Activated T-cell treated with anti-CD3 and anti-CD28 coated beads, Interleukin-2, amount 50 U/mL, for 72 hours (primary cell): ENCODE data around the gene MMEL1. TPM values are rescaled to one million over a fixed set of nuclear protein-coding genes. Genes with fewer than 3 reads are reported as not detected.

Experiments used
- ATAC-seq, 2 donors: fragments of 150-1000 bp; cut with Tn5 transposase; replicated peaks in 1 of 2; 2 replicates each; pipeline ENCODE4 v1.10.0; 2021; ENCODE audit warnings: moderate library complexity in 2 of 2, mild to moderate bottlenecking in 1 of 2
- DNase-seq, 2 donors: peaks; one replicate each; pipeline ENCODE4 v3.0.0; 2021 to 2022; ENCODE audit warnings: mixed read lengths in 1 of 2
- H3K27ac Mint-ChIP-seq: one replicate; pipeline ENCODE4 v1.8.0; 2022; ENCODE audit warnings: mild to moderate bottlenecking, moderate library complexity, mixed read lengths
- H3K27me3 Mint-ChIP-seq: one replicate; pipeline ENCODE4 v1.8.0; 2022; ENCODE audit warnings: low read depth, mixed read lengths
- H3K36me3 Mint-ChIP-seq, 2 donors: one replicate each; pipeline ENCODE4 v1.8.0; 2022; ENCODE audit warnings: mixed read lengths in 2 of 2, mild to moderate bottlenecking in 1 of 2; ENCODE audit not compliant: insufficient read depth in 2 of 2
- H3K4me1 Mint-ChIP-seq: one replicate; pipeline ENCODE4 v1.8.0; 2022; ENCODE audit warnings: low read depth, mixed read lengths
- H3K4me3 Mint-ChIP-seq, 2 donors: one replicate each; pipeline ENCODE4 v1.8.0; 2022; ENCODE audit warnings: mild to moderate bottlenecking in 2 of 2, mixed read lengths in 2 of 2, moderate library complexity in 2 of 2
- H3K9me3 Mint-ChIP-seq, 2 donors: one replicate each; pipeline ENCODE4 v1.8.0; 2022; ENCODE audit warnings: mixed read lengths in 2 of 2
- total RNA-seq, 2 donors: library from RNA; stranded (reverse); gene quantifications; one replicate each; pipeline ENCODE4 v1.2.3, GENCODE V29; 2022

Gene MMEL1
- total RNA-seq, 2 donors from 2014 or later: 1.5 to 1.9 TPM

DNA sequence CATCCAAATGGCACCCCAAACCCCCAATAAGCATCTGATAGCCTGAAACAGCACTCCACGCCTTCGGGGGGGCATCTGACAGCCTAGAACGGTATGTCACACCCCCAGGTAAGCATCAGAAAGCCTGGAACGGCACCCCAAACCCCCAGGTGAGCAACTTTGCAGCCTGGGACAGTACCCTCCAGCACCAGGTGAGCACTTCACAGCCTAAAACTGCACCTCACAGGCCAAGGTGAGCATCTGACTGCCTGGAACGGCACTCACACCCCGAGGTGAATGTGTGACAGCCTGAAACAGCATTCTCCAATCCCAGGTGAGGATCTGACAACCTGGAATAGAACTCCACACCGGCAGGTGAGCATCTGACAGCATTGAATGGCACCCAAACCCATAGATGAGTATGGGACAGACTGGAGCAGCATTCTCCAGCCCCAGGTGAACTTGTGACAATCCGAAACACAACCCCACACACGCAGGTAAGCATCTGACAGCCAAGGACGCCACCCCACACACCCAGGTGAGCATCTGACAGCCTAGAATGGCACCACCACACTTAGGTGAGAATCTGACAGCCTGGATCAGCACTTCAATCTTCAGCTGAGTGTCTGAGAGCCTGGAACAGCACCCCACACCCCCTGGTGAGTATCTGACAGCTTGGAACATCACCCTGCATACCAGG is 18.3 kb upstream of the MMEL1 start:
- ATAC-seq (no peak), DNase-seq (no peak)
- H3K27me3 Mint-ChIP-seq: peaks cover 40% of the 10 kb centered on the region
- no peak overlapping the region for H3K27ac Mint-ChIP-seq
- H3K36me3 Mint-ChIP-seq: peaks cover 5 to 9% of the 10 kb centered on the region in 2 donors
- no peak overlapping the region for H3K4me3 Mint-ChIP-seq
- H3K4me1 Mint-ChIP-seq: no peaks in the 10 kb centered on the region
- peaks cover 3 to 10% of the 10 kb centered on the region in 2 donors for H3K9me3 Mint-ChIP-seq

DNA sequence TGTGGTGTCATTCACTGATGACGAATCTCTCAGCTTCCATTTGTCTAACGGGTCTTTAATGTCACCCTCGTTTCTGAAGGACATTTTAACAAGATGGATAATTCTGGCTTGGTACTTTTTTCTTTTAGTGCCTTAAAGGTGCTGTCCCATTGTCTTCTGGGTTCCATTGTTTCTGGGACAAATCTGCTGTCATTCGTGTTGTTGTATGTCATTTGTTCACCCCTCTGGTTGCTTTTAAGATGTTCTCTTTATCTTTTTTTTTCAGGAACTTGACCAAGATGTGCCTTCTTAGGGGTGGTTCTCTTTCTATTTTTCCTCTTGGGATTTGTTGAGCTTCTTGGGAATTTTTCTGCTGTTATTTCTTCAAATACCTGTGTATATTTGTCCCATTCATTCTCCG is 14.0 kb upstream of the MMEL1 start:
- Mint-ChIP-seq H3K27ac (no peak overlapping the region), H3K36me3 (peaks cover 5 to 9% of the 10 kb centered on the region in 2 donors), H3K4me1 (peaks cover 9% of the 10 kb centered on the region), H3K27me3 (peaks cover 1% of the 10 kb centered on the region), H3K9me3 (peaks cover 3 to 12% of the 10 kb centered on the region in 2 donors), H3K4me3 (no peak overlapping the region)
- no peak for ATAC-seq
- DNase-seq: no peak

DNA sequence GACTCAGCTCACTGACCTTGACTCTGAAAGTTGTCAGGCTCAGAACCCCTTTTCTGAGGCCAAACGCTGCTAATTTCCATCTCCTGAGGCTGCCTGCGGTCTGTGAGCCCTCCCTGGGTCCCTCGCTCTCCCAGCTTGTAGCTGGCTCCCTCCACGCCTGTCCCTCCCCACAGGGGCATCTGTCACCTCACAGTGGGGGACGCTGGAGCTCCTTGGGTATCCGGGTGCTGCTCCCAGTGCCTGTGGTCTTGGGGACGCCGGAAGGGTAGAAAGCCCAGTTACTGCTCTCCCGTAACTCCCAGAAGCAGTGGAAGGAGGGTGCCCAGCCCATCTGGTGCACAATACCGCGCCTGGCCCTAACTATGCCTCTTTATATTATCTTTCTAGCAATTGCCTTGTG is 13.0 kb upstream of the MMEL1 start:
- H3K4me3 Mint-ChIP-seq: no peak overlapping the region
- H3K9me3 Mint-ChIP-seq: peaks cover 3 to 12% of the 10 kb centered on the region in 2 donors
- H3K4me1 Mint-ChIP-seq: peaks cover 9% of the 10 kb centered on the region
- peaks cover 5 to 9% of the 10 kb centered on the region in 2 donors for H3K36me3 Mint-ChIP-seq
- no peaks in the 10 kb centered on the region for H3K27me3 Mint-ChIP-seq
- ATAC-seq (no peak), DNase-seq (no peak)
- H3K27ac Mint-ChIP-seq: peak overlapping the region; percentile 7

DNA sequence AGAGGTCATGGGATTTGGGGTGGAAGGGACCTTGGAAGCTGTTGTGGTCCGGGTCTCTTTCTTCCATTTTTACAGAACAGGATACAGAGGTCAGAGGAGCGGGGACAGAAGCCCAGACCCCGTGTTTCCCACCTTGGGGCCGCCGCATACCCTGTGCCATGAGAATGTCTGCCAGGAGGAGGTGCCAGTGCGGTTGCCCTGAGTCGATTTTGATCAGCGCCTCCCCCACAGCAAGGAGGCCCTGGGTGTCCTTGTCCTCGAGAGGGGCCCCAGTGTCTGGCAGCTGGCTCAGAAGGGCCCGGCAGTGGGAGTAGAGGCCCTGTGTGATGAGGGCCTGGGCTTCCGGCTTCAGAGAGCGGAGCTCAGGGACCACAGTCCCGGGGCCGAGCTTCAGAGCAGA is 12.3 kb upstream of the MMEL1 start:
- H3K36me3 Mint-ChIP-seq: peaks cover 5 to 9% of the 10 kb centered on the region in 2 donors
- peaks cover 3 to 12% of the 10 kb centered on the region in 2 donors for H3K9me3 Mint-ChIP-seq
- H3K4me3 Mint-ChIP-seq: no peak overlapping the region
- H3K4me1 Mint-ChIP-seq: peaks cover 9% of the 10 kb centered on the region
- DNase-seq: no peak
- no peak overlapping the region for H3K27ac Mint-ChIP-seq
- no peak for ATAC-seq
- no peaks in the 10 kb centered on the region for H3K27me3 Mint-ChIP-seq

DNA sequence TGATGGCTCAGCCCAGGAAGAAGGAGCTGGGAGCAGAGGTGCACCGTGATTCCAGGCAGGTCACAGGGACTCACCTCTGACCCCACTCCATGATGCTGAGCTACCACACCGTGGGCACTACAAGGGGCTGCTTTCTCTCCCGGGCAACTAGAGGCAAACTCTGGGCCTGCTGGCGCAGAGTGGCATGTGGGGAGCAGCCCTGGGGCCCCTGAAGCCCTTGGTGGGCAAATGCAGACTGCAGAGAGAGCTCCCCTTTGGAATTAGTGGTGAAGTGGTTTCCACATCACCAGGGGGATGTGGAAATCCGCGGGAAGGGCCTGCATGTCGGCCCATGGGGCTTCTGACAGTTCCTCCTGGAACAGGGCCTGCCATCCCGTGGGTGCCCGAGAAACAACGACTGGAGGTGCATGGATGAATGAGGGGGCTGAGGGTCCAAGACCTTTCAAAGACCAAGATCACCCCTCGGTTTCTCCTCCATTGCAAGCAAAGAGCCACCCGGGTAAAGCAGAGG is 11.8 kb upstream of the MMEL1 start:
- ATAC-seq (no peak), DNase-seq (no peak)
- Mint-ChIP-seq H3K27me3 (no peaks in the 10 kb centered on the region), H3K4me1 (peaks cover 9% of the 10 kb centered on the region), H3K4me3 (no peak overlapping the region), H3K9me3 (peaks cover 3 to 12% of the 10 kb centered on the region in 2 donors), H3K36me3 (peaks cover 5 to 9% of the 10 kb centered on the region in 2 donors), H3K27ac (no peak overlapping the region)

DNA sequence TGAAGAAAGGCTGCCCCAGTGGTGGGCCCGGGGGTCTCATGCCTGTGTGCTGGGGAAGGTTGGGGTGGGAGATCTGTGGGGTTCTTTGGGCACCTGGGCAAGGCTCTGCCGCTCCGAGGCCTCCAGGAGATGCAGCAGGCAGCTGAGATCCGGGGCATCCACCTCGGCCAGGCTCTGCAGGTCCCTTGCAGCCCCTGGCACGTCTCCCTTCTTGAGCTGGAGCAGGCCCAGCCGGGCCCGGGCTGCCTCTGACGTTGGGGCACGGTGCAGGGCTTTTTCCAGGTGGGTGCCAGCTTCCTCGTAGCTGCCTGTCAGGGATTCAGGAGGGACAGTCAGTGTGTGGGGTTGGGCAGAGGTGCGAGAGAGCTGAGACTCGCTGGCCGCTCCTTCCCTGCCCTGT is 11.4 kb upstream of the MMEL1 start:
- DNase-seq (no peak), ATAC-seq (no peak)
- H3K4me1 Mint-ChIP-seq: peaks cover 9% of the 10 kb centered on the region
- no peak overlapping the region for H3K4me3 Mint-ChIP-seq
- H3K27ac Mint-ChIP-seq: no peak overlapping the region
- H3K36me3 Mint-ChIP-seq: peaks cover 5 to 9% of the 10 kb centered on the region in 2 donors
- H3K9me3 Mint-ChIP-seq: peaks cover 3 to 12% of the 10 kb centered on the region in 2 donors
- H3K27me3 Mint-ChIP-seq: no peaks in the 10 kb centered on the region

DNA sequence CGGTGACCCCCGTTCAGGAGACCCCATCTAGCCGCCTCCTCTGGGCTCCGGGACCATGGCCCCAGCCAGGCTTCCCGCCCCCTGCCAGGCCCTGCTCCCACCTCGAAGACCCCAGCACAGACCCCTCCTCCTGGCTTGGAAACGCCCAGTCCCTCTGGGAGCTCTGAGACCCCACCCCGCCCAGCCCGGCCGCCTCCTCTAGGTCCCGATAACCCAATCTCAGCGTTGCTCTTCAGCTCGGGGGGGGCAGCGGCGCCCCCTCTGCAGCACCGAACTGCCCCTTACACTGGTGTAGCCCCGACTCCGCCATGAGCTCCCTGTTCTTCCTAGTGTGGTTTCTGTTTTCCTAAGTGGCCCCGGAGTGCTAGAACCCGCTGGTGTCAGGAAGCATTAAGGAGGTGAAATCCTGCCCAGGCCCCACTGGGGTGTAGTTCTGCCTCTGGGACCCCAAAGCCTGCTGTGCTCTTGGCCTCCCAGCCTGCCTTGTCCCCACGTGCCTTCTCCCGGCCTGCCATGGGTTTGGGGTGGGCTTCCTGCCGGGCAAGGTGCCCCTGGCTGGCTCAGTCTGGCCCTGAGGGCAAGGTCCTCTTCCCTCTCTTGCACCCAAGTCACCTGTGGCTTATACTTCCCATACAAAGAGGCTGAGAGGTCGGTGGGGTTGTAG is 10.7 kb upstream of the MMEL1 start:
- Mint-ChIP-seq H3K4me3 (peak overlapping the region; percentile 69 to 86), H3K27ac (peak overlapping the region; percentile 44), H3K27me3 (no peaks in the 10 kb centered on the region), H3K36me3 (peaks cover 5 to 9% of the 10 kb centered on the region in 2 donors), H3K4me1 (peaks cover 9% of the 10 kb centered on the region), H3K9me3 (peaks cover 3 to 12% of the 10 kb centered on the region in 2 donors)
- ATAC-seq (no peak), DNase-seq (no peak)

DNA sequence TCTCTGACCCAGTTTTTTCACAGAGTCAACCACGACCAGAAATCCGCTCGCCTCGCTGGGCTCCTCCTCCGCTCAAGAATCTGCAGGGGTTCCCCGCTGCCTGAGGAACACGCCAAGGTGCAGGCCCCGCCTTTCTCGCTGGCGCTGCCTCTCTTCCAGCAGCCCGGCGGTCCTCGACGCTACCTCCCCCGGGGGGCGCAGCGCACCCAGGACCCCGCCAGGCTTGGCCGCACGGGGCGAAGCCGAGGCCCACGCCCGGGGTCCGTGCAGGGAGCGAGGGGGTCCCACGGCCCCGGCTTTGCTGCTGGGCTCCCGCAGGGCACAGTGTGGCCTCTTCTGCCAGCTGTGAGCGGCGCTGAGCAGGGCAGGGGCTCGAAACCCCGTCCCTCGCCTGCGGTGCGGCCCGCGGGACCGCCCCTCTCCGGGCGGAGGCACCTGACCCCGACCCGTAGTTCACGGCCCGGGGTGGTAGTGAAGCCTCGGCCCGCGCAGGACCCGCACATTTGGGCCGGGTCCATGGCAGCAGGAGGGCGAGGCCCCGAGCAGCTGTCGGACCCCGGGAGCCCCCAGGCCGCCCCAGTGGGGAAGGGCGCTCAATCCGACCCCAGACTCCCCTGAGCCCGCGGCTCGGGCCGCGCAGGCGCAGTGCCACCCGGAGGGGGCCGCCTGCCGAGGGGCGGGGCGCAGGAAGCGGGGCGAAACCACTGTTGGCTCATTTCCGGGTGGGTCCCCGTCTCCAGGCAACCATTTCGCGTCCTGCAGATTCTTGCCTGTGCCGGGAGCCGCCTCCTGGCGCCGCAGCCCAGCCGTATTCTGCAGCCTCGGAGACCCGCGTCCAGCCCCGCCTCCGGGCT is 10.0 kb upstream of the MMEL1 start:
- peaks cover 2 to 6% of the 10 kb centered on the region in 2 donors for H3K36me3 Mint-ChIP-seq
- no peaks in the 10 kb centered on the region for H3K27me3 Mint-ChIP-seq
- peaks cover 9% of the 10 kb centered on the region for H3K4me1 Mint-ChIP-seq
- peaks cover 0 to 8% of the 10 kb centered on the region in 2 donors for H3K9me3 Mint-ChIP-seq
- H3K4me3 Mint-ChIP-seq: peak overlapping the region; percentile 83 to 86
- DNase-seq (peak; percentile 96), ATAC-seq (peak; percentile 88 to 89)
- peak overlapping the region; percentile 84 for H3K27ac Mint-ChIP-seq

DNA sequence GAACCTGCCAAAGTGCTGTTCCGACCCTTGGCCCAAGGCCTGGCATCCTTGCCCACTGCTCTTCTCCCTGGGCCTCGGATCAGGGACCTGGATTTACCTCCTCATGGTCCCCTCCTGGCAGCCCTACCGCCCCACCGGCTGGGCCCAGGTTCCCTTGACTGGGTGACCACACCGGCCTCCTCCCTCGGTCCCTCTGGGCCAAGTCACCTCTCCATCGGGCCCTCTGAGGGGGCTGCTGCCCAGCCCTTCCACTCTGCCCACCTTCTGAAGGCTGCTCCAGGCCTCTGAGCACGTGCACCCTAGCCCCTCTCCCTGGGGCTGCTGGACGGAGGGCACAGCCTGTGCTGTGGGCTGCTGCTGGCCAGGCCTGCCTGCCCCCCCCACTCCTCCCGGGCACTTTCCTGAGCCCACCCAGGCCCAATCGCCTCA is 9.3 kb upstream of the MMEL1 start:
- H3K4me1 Mint-ChIP-seq: peaks cover 9% of the 10 kb centered on the region
- peaks cover 2% of the 10 kb centered on the region for H3K27me3 Mint-ChIP-seq
- H3K4me3 Mint-ChIP-seq: peak overlapping the region; percentile 83 to 86
- H3K36me3 Mint-ChIP-seq: peaks cover 0 to 4% of the 10 kb centered on the region in 2 donors
- peak overlapping the region; percentile 84 for H3K27ac Mint-ChIP-seq
- no peak for DNase-seq
- H3K9me3 Mint-ChIP-seq: peaks cover 0 to 7% of the 10 kb centered on the region in 2 donors
- ATAC-seq: no peak

DNA sequence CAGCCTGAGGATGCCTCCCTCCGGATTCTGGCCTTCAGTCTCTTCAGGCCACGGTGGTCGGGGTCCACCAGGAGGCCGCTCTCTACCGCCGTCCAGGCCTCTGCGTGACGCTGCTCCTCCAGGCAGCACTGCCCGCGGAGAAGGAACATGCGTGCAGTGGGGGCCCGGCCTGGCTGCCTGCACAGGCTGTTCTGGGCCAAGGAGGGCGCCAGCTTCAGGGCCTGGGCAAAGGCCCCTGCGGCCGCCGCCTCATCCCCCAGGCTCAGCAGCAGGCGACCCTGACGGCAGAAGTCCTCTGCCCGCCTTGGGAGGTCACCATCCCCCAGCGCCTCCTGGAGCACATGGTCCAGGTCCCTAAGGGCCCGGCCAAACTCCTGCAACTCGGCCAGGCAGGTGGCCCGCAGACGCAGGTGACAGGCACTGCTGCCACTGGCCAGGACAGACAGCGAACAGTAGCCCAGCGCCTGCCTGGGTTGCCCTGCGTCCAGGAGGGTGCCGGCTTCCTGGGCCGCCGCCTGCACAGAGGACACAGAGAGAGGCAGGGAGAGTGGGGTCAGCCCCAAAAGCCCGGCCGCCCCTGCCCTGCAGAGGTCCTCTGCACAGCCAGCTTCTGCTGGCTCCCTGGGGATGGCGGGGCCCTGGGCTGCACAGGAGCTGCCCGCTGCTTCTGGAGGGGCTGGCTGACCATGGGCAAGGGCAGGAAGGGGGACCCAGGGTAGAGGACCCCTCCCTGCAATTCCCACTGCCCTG is 8.7 kb upstream of the MMEL1 start:
- ATAC-seq (no peak), DNase-seq (no peak)
- no peak overlapping the region for H3K27ac Mint-ChIP-seq
- H3K4me3 Mint-ChIP-seq: peak overlapping the region; percentile 83 to 86
- H3K9me3 Mint-ChIP-seq: peaks cover 4 to 6% of the 10 kb centered on the region in 2 donors
- peaks cover 9% of the 10 kb centered on the region for H3K4me1 Mint-ChIP-seq
- peaks cover 7% of the 10 kb centered on the region for H3K27me3 Mint-ChIP-seq
- peaks cover 1 to 3% of the 10 kb centered on the region in 2 donors for H3K36me3 Mint-ChIP-seq

DNA sequence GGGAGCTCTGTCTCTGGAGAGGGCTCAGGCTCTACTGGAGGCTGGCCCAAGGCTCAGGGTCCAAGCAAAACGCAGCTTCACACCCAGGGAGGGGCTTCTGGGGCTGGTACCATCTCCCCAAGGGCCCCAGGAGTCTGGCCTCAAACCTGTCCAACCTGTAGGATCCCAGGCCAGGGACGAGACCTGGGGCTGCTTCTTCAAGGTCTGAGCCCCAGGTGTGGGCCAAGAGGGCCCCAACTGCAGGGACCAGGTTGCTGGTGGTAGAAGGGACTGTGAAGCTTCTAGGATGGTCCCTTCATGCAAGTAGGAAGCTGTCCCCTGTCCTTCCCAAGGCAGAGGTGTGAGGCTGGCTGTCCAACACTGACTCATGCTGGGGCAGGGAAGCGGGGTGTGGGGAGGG is 7.8 kb upstream of the MMEL1 start:
- Mint-ChIP-seq H3K4me3 (no peak overlapping the region), H3K36me3 (peaks cover 3 to 6% of the 10 kb centered on the region in 2 donors), H3K9me3 (peaks cover 4 to 5% of the 10 kb centered on the region in 2 donors), H3K27ac (no peak overlapping the region), H3K27me3 (peaks cover 7% of the 10 kb centered on the region), H3K4me1 (peaks cover 9% of the 10 kb centered on the region)
- no peak for DNase-seq
- no peak for ATAC-seq
